HG02763 (cell line): Measurements from ENCODE around the gene CPEB3.
A peak's percentile ranks its signal among the peaks of the same experiment; 100 is the strongest.

Experiments
- ATAC-seq: cut with Tn5 transposase; IDR thresholded peaks from one replicate; pipeline ENCODE4 v1.9.1; 2021; ENCODE audit warnings: mild to moderate bottlenecking, moderate library complexity; ENCODE audit not compliant: unreplicated experiment

The CPEB3 gene

GRCh38 chr10:92110039-92110794 lies 180.7 kb downstream of the CPEB3 start:
- no peak for ATAC-seq

GRCh38 chr10:92108747-92109146 lies 182.1 kb downstream of the CPEB3 start:
- no peak for ATAC-seq

- ATAC-seq, result no peak
Measured at GRCh38 chr10:92108120-92108519, 182.8 kb downstream of the CPEB3 start.

- ATAC-seq, result no peak
Measured at GRCh38 chr10:92103376-92104090, 187.3 kb downstream of the CPEB3 start.

GRCh38 chr10:92102601-92103213 lies 188.2 kb downstream of the CPEB3 start:
- ATAC-seq, result no peak

- no peak for ATAC-seq
Measured at GRCh38 chr10:92094960-92095359, 195.9 kb downstream of the CPEB3 start.

- ATAC-seq, result no peak
Measured at GRCh38 chr10:92091965-92092364, 198.9 kb downstream of the CPEB3 start.

DNA sequence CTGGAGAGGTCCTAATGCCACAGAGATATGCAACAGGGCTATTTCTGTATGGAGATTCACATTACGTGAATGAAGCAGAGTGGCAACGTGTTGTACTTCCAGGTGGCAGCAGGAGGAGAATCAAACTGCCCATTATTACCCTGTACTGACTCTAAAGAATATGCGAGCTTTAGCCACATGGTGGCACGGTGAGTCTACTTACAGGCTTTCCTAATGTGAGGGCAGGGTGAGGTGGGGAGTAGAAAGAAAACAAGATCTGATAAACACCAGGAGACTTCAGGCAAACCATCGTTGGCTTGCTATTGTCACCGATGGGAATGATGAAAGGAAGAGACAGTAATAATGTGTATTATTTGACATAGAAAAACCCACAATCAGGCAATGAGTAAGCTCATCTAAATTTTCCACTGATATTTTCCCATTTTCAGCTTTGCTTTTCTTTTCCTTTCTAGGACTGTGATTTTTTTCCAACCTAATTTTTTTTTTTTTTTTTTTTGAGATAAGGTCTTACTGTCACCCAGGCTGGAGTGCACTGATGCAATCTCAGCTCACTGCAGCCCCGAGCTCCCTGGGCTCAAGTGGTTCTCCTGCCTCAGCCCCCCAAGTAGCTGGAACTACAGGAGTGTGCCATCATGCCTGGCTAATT lies 203.0 kb downstream of the CPEB3 start:
- peak; percentile 89 for ATAC-seq

DNA sequence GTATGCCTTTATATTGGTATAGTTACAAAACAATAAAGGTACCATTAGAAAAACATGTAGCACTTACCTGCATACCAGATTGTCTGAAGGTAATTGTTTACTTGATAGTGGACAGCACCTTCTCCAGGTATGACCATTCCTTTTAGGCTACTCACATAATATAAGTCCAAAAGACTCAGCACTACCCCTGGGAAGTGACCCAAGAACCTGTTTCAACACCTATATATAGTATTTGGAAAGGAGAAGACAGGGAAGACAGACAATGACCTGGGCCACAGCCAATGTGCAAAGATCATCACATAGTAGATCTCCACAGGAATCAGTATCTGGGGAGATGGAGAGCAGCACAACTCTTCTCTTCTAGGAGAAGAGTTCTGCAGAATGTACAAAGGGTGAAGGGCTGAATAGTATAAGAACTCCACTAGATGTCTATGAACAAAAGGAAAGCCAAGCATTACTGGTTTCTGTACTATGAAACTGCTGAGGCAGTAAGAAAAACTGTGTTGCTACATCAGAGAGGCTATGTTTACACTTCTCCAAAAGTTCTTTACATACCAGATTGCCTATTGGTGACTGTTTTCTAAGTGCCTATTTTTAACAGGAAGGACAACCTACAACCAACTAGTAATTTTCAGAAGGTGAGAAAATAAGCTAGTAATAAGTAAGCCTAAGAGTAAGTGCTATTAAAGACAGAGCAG lies 208.1 kb downstream of the CPEB3 start:
- ATAC-seq, result no peak

DNA sequence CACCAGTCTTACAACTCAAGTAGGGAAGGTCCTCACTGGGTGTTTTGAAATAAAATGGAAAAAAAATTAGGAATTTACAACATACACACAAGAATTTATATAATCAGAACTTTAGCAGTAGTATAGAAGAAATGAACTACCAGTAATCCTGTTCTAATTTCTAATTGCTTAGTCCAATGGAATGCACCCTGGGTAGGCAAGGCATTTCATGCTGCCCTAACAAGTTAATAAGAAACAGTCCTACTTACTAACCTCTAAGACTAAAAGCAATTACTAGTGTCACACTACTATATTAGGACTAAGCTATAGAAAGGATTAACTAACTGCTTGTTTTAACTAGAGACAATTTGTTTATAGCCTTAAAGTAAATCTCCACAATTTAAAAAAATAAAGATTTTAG lies 209.2 kb downstream of the CPEB3 start:
- ATAC-seq, result no peak

GRCh38 chr10:92080244-92080643 lies 210.6 kb downstream of the CPEB3 start:
- ATAC-seq, result no peak

- no peak for ATAC-seq
Measured at GRCh38 chr10:92079003-92079402, 211.9 kb downstream of the CPEB3 start.

DNA sequence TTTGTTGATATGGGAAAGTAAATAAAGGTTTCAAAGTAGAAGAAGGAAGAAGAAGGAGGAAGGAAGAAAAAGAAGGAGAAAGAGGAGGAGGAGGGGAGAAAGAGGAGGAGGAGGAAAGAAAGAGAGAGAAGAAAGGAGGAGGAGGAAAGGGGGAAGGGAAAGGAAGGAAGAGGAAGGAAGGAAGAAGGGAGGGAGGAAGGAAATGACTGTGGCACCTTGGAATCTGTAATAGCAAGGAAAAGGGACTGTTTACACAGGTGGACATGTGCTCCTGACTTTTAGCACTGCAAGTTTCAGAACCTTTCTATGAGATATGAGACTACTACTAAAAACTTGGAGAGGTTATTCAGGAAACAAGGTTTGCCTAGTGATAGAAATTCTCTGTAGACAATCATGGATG lies 214.2 kb downstream of the CPEB3 start:
- ATAC-seq, result no peak

- ATAC-seq, result no peak
Measured at GRCh38 chr10:92075829-92076228, 215.0 kb downstream of the CPEB3 start.

GRCh38 chr10:92074126-92074887 lies 216.6 kb downstream of the CPEB3 start:
- ATAC-seq, result no peak

DNA sequence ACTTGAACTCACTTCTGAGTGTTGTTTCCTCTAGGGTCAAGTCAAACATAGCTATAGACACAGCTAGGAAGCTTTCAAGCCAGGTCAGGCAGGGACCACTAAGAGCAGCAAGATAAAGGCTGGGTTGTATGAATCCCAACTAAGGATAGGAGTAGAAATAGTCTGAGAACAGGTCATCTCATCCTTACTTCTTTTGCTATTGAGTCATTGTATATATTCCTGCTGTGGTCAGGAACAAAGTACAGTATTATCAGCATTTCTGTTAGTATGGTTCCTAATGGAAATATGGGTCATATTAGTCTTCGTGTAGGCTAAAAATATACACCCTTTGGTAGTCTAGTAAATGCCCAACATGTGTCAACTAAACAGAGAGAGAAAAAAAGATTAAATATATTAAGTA lies 222.0 kb downstream of the CPEB3 start:
- ATAC-seq, result no peak

- ATAC-seq, result no peak
Measured at GRCh38 chr10:92066386-92066785, 224.5 kb downstream of the CPEB3 start.

- ATAC-seq, result no peak
Measured at GRCh38 chr10:92064506-92064905, 226.4 kb downstream of the CPEB3 start.

DNA sequence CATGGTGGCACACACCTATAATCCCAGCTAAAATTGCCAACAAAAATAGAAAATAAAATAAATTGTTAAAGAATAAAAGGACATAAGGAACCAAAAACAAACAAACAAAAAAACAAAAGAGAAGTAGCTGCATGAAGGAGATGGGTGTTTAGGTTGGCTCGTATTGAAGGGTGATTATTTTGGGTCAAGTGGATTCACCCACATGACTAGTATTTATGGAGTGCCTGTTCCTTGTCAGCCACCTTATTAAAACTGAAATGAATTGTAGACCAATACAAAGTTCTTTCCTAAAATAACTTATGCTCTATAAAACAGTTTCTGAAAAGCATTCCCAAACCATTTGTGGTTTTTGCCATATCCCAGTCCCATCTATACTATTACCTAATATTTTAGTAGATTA lies 228.6 kb downstream of the CPEB3 start:
- no peak for ATAC-seq

- no peak for ATAC-seq
Measured at GRCh38 chr10:92054807-92055206, 236.1 kb downstream of the CPEB3 start.
